Activated CD4-positive, CD25-positive, alpha-beta regulatory T cell (primary cell): Measurements from ENCODE around the gene HSP90B1.

Experiments used
- DNase-seq, 4 experiments: peaks; one replicate each; lab custom pipeline; 2025; lab: John Stamatoyannopoulos, UW

HSP90B1 gene

DNA sequence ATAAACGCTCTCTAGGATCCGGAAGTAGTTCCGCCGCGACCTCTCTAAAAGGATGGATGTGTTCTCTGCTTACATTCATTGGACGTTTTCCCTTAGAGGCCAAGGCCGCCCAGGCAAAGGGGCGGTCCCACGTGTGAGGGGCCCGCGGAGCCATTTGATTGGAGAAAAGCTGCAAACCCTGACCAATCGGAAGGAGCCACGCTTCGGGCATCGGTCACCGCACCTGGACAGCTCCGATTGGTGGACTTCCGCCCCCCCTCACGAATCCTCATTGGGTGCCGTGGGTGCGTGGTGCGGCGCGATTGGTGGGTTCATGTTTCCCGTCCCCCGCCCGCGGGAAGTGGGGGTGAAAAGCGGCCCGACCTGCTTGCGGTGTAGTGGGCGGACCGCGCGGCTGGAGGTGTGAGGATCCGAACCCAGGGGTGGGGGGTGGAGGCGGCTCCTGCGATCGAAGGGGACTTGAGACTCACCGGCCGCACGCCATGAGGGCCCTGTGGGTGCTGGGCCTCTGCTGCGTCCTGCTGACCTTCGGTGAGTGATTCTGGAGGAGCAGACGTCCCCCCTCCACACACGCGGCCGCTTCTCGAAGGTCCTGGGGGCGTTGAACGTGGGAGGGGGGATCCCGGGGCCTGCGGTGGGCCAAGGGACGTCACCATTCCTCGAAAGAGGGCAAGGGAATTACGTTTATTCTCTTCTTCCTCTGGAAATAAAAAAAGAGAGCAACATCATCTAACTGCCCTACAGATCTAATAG, at the start of gene HSP90B1:
TSS of gene HSP90B1 (plus strand) at position 377 of the 753 bp plus-strand sequence. CDS start at position 483, 106 bp downstream.
- DNase-seq: peak; percentile 98 to 99 (median 98)

DNA sequence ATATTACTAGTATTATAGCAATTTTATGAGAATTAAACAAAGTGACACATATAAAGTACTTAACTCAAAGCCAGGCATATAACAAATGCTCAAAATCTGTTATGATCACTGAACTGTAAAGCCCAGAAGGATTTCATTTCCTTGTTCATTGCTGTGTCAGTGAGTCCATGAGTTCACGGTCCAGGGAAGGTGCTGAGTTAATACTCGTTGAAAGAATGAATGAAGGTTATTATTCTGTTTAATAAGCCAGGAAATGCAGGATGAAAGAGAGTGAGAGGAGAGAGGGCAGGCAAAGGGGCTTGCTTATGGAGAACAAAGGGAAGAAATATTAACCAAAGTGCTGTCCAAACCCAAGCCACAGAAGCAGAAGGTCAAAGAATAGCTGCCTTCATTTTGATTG, 48.9 kb upstream of the HSP90B1 start:
- no peak for DNase-seq

DNA sequence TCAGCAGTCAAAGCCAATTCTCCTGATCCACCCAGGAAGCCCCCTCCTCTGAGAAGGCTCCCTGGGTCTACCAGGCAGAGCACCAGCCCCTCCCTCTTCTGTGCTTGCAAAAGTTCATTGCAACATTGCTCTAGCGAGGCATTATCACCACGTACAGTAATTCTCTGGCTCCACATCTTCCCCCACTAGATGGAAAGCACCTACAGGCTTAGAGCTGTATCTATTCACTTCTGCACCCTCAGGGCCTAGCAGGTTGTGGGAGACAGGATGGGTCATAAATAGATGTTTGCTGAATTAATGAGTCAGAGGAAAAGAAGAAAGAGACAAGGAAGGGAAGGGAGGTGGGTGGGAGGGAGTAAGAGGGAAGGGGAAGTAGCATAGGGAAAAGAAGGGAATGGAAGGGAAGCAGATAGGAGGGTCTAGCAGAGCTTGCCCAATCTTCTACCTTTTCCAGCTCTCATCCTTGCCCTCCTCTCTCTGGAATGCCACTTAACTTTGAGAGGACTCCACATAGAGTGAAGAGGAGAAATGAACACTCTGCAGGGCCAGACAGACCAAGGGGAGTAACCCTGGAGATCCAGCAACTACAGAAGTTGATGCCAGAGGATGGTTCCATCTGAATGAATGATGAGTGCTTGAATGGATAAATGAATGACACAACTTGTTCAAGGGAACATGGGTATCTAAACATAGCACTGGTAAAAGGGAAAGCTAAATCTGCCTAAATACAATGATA, 47.2 kb upstream of the HSP90B1 start:
- DNase-seq: no peak

DNA sequence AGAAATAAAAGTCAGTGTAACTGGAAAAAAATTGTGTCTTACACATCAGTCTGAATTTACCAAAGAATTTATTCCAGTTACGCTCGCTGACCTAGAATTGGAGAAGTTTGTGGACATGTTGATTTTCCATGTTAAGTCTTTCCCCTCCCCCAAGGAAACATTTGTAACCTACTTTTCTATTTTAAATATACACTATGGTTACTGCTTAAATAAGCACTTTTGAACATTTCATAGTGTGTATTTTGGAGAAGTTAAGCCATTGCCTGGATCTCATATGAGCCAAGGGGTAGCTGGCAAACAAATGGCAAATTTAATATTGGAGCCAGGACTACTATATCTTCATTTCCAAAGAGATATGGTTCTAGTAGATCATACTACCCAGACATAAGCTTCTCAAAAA, 46.3 kb upstream of the HSP90B1 start:
- DNase-seq: no peak

DNA sequence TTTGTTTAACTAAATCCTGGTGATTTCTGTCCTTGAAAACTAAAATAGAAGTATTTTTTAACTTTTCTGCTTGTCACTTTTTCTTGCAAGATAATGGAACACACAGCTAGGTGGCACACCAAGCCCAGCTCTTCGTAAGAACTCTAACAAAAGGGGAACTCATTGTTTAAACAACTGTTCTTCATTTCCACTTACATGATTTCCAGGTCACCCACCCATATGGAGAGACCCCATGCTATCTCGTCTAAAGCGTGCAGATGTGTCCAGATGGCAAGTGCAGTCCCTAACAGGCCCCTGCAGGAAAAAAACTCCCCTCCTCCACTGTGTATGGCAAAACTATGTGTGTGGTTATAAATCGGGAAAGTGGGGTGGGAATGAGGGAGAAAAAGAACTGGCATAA, 45.9 kb upstream of the HSP90B1 start:
- no peak for DNase-seq

DNA sequence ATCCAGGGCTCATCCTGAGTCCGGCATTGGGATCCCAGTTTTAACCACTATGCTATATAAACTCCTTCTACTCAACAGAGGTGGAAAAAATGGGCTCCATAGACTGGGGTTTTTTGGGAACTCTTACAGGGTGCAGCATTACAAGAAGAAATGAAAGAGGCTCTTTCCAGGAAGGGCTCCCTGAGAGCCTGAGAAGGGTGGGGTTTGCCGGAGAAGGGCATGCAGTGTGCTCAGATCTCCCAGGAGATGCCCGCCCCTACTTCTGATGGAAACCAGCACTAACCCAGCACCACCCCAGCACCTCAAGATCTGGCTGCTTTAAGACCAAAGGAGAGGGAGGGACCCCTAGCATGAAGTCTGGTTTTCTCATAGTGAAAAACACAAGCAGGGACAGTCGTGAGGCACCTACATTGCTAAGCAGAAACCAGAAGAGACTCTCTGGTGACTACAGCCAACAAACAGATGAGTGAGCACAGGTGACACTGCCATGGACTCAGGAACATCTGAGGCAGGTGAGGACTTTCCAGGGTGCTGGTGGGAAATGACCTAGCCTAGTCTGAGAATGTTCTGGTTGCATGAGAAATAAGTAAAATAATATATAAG, 43.9 kb upstream of the HSP90B1 start:
- DNase-seq: no peak

DNA sequence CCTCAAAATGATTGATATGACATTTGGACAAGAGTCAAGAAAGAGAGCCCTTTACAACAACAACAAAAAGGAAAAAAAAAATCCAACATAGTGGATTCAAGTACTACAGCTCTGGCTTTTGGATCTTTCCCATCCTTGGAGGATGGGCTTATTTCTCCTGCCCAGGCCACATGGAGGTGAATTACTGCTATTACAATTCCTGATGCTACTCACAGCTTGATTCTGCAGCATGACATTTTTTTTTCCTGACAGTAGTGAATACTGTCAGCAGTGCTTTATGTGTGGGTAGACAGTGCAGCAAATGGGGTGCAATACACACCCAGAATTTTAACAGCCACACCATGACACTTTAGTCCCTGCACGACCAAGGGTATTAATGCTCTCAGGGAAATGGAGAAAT, 42.5 kb upstream of the HSP90B1 start:
- DNase-seq: no peak

DNA sequence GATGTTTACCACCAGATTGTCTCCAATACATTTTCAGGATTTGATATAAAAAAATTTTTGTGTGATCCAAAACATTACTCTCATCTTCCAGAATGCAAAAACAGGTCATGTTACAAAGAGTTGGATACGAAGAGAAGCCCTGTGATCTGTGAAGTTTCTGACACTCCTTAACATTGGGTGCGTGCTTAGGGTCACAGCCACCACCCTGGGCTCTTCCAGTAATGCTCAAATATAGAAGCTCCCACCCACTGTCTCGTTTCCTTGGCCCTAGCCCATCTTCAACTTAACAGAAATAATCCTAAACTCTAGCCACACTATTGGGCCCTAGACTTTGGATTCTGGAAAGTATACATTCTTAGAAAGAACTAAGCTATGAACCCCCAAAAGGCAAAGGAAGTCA, 32.9 kb upstream of the HSP90B1 start:
- no peak for DNase-seq

DNA sequence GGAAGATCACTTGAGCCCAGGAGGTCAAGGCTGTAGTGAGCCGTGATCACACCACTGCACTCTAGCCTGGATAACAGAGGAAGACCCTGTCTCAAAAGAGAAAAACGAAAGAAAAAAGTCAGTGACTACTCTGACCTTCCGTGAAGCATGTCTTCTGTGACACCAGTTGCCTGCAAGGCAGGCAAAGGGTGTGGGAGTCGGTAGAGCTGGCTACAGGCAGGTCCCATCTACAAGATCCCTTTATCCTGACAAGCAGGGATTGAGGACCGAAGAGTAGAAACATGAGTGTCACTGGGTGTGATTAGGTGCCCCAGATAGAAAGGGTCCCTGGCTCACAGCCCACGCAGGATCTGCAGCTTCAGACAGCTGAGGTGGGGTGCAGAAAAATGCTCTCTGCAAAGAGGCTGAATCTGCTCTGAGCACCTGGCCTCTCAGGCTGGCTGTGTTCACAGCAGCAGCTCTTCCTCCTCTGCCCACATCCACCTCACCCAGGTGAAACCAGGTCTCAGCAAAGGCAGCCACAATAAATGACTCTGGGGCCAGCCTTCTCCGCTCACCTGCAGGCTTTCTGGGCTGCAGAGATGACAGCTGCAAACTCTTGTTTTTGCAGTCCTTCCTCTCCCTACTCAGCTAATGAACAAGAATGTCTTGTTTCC, 28.6 kb upstream of the HSP90B1 start:
- DNase-seq: peak in 2 of 4 experiments; percentile 19 to 33

DNA sequence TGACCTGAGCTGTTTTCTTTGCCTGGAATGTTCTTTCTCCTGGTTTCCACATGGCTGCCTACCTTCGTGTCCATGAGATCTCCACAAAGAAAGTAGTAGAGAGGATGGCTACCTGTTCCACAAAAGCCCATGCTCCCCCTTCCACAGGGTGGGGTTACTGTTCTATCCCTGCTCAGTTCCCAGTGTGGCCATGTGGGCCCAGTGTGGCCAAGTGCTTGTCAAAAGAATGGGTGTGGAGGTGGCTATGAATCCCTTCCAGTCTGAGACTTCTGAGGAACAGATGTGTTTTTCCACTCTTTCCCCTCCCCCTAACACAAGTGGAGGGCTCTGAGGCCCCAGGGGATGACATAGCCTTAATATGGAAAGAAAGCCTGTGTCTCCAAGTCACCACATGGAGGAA, 26.2 kb upstream of the HSP90B1 start:
- DNase-seq: no peak

DNA sequence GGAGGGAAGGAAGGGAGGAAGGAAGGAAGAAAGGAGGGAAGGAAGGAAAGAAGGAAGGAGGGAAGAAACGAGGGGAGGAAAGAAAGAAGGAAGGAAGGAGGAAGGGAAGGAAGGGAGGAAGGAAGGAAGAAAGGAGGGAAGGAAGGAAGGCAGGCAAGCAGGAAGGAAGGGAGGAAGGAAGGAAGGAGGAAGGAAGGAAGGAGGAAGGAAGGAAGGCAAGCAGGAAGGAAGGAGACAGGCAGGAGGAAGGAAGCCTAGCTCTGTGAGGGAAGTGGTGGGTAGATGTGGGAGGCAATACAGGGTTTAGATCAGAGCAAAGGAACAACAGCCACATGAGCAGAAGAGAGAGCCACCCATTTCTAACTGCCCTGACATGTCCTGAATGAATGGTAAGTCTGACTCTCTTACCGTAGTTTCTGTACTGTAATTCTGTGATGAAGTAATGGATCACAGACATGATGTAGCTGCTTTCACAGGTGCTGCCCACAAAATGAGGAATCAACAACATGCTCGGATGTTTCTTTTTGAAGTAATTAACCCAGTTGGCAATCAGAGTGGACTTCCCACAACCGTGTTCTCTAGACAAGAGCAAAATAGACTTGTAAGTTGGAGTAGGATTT, 24.4 kb upstream of the HSP90B1 start:
- no peak for DNase-seq

DNA sequence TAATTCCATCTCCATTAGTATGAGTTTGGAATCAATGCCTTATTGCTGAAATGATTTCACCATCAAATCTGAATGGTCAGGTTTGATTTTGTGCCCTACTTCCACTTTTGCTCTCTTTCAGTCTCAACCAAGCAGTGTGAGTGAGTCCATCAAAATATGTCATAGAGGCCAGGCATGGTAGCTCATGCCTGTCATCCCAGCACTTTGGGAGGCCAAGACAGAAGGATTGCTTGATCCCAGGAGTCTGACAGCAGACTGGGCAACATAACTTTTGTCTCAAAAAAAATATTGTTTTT, 22.0 kb upstream of the HSP90B1 start:
- no peak for DNase-seq

DNA sequence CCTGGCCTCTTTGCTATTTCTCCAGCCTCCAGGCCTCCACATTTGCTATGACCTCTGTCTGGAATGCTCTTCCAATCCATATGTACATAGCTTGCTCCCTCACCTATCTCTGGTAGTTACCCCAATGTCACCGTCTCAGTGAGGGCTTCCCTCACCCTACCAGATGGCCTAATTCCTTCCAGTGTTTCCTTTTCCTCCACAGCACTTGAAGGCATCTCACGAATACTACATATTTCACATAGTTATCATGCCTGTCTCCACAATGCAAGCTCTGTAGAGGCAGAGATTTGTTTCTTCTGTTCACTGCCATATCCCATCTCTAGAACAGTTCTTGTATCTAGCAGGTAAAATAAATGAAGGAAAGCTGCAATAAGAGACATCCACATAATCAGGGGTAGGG, 21.3 kb upstream of the HSP90B1 start:
- DNase-seq: no peak

DNA sequence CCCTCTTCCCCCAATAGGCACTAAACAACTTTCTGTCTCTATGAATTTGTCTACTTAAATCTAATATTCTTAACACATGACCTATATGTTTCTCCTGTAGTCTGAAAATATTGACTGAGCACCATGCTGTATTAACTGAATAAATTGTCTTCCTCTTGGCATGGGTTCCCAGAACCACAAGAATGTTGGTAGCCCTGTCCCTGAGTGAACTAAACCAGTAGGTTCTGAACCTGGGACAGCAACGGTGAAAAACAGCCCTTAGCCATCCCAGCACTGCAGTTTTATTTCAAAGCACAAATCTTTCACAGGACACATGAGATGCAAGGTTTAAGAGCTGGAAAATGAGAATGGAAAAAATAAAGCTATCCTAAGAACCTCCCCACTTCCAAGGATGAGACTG, 20.4 kb upstream of the HSP90B1 start:
- DNase-seq: no peak

DNA sequence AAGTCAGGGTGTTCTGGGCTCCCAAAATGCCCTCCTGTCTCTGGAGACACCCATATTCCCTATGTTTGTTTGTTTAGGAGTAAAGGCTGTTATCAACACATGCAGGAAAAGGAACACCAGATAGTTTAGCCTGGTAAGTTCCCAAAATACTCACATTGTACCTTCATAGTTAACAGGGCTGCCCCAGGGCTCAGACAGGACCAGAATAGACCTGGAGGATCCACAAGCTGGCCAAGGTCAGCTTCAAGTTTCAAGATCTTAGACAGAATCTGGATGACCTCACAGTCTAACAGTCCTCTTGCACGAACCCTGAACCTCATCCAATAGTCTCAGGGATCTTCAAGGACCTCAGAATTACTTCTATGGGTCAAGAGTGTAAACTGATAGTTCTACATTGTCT, 18.1 kb upstream of the HSP90B1 start:
- no peak for DNase-seq

DNA sequence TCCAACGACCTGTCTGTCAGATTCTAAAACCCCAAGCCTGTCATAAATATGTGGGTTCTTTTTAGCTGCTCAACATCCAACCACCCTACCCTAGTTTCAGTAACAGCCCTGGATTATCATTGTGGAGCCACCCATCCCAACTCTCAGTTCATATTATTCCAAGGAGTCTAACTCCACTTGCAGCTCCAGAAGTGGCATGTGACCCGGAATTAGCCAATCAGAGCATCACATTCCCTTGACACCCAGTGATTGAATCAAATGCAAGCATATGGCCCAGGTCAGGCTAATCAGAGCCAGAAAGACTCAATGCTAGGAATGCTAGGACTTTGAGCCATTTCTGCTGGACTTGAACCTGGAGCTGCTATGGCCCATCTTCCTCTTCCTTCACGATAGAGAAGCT, 17.1 kb upstream of the HSP90B1 start:
- no peak for DNase-seq

DNA sequence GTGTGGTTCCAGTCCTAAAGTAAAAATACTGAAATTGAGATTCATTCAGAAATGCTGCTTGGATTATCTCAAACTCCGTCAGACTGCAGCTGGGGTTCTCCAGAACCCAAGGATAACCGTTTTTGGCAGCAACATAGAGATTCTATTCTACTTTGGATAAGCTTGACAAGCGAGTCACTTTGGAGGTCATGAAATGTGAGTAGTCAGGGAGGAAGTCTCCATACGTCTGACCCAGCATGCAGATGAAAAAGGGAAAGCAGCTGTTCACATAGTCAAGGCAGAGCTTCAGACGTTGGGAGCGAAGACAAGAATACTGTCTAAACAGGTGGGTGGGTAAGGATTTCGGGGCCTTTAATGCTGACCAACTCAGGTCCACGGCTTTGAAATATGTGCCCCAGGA, 14.9 kb upstream of the HSP90B1 start:
- DNase-seq: no peak

DNA sequence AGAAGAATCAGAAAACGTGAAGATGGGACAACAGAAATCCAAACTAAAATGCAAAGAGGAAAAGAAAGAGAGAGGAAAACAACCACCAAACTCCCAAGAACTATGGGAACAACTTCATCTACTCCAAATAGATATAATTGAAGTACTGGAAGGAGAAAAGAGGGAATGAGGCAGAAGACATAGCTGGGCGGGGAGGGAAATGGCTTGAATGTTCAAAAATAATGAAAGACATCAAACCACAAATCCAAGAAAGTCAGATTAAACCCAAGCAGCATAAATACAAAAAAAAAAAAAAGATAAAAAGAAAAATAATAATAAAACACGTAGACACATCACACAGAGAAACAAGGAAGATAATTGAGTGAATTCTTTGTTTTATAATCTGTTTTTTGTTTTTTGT, 12.3 kb upstream of the HSP90B1 start:
- DNase-seq: no peak

DNA sequence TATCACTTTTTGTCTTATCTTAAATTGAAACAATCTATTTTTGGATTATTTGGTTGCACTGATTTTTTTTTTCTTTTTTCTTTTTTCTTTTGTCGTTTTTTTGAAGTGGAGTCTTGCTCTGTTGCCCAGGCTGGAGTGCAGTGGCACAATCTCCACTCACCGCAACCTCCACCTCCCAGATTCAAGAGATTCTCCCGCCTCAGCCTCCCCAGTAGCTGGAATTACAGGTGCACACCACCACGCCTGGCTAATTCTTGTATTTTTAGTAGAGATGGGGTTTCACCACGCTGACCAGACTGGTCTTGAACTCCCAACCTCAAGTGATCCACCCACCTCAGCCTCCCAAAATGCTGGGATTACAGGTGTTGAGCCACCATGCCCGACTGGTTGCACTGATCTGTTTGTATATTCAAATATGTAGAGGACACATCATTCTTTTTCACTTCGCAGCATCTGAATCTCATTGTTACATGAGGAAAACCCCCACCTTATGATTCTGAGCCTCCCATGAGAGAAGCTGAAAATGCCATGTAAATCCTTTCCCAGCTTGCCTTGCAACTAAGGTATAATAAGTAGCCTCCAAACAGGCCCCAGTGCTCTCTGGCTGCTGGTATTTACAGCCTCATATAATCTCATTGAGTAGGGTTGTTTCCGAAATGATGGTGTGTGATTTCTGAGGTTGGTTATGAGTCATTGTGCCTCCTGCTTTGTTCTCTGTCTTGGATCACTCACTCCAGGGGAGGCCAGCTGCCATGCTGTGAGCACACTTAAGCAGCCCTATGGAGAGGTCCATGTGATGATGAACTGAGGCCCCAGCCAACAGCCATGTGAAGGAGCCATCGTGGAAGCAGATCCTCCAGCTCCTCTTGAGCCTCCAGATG, 5.2 kb upstream of the HSP90B1 start:
- no peak for DNase-seq

DNA sequence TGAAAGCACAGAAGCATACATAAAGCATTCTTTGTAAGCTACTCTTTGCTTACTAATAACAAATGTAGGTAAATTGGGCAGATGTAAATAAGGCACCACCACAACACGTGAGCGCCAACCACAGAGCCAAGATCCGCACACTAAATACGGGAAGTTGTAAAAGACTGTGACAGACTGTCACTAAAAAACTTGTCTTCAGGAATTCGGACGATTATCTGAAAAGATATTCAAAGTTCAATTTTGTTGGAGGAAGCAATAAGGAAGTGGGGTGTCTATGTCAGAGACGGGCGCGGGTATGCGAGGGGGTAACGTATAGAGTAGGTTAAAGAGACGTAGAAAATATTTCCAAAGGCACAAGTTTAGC, 1.5 kb upstream of the HSP90B1 start:
- DNase-seq: no peak

DNA sequence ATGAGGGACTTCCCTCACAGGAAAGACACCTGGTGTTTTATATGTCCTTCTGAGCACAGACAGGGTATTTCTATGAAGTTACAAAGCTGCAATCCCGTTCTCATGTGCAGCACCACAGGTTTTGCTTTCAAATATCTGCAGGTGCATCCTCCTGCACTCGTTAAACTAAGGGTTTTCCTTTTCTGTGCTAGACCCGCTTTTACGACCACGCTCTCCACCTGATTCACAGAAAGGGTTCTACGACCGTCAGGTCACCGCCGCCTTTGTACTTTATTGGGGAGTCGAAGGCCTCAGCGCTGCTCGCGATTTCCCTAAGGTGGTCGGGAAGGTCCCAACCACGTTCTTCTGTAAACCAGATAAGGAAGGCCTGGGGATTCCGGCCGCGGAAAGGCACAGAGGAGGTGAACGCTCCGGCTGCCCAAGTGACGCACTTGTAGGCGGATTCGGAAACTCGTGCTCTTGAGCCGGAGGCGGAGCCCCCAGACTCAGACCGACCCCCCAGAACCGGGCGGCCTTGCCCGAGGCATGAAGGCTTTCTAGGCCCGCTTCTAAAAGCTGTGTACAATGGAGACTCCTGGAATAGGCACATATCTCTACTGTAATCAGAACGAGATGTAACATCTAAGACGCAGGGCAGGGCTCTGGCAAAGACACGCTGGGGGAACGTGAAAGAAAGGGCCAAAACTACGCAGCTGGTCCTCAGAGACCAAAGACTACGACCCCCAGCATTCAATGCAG, 995 bp upstream of the HSP90B1 start:
- DNase-seq: peak; percentile 62 to 72 (median 68)
